Fibroblast of lung (primary cell): ENCODE measurements around the gene GRM8. TPM values are rescaled to one million over a fixed set of nuclear protein-coding genes. Genes with fewer than 3 reads are reported as not detected.

Source experiments
- DNase-seq, 2 donors: peaks; one replicate each; pipeline versions ENCODE4 v3.0.0 to v3.0.0-alpha.2; 2010; ENCODE audit warnings: low read depth in 2 of 2
- H2AFZ ChIP-seq: 2 replicates; pipeline ENCODE4 v1.5.1; 2012; ENCODE audit warnings: low read length, control low read depth, inconsistent platforms
- H3K27ac ChIP-seq: 2 replicates; pipeline ENCODE4 v1.5.1; 2011; ENCODE audit warnings: low read length, control low read depth; ENCODE audit not compliant: insufficient read depth
- H3K27me3 ChIP-seq: 2 replicates; pipeline ENCODE4 v1.5.1; 2011; ENCODE audit warnings: mild to moderate bottlenecking, low read length; ENCODE audit not compliant: control insufficient read depth, insufficient read depth
- H3K36me3 ChIP-seq: 2 replicates; pipeline ENCODE4 v1.5.1; 2011; ENCODE audit warnings: low read length; ENCODE audit not compliant: control insufficient read depth, insufficient read depth
- H3K4me1 ChIP-seq: 2 replicates; pipeline ENCODE4 v1.5.1; 2011; ENCODE audit warnings: low read length; ENCODE audit not compliant: control insufficient read depth, insufficient read depth; ENCODE audit errors: extremely low read depth
- H3K4me2 ChIP-seq: 2 replicates; pipeline ENCODE4 v1.5.1; 2011; ENCODE audit warnings: low read length, control low read depth; ENCODE audit not compliant: insufficient read depth; ENCODE audit errors: extremely low read depth
- H3K4me3 ChIP-seq, 4 experiments: fragments of 200-600 bp in 1 of 4; sonication (generic) in 1 of 4; replicated peaks in 1 of 4; 2 replicates each; pipeline ENCODE4 v1.5.1; 2011 to 2016; ENCODE audit warnings: low read length in 4 of 4, low read depth in 3 of 4, mild to moderate bottlenecking in 3 of 4, control low read depth in 2 of 4, inconsistent platforms in 1 of 4, mixed read lengths in 1 of 4; ENCODE audit not compliant: insufficient read depth in 1 of 4; ENCODE audit errors: control extremely low read depth in 1 of 4
- H3K79me2 ChIP-seq: 2 replicates; pipeline ENCODE4 v1.5.1; 2012; ENCODE audit warnings: mild to moderate bottlenecking, low read length, inconsistent platforms; ENCODE audit not compliant: control insufficient read depth, insufficient read depth
- H3K9ac ChIP-seq: 2 replicates; pipeline ENCODE4 v1.5.1; 2011; ENCODE audit warnings: mild to moderate bottlenecking, low read length, control low read depth; ENCODE audit not compliant: insufficient read depth
- H3K9me3 ChIP-seq: 2 replicates; pipeline ENCODE4 v1.5.1; 2012; ENCODE audit warnings: low read depth, low read length; ENCODE audit not compliant: control insufficient read depth, insufficient read depth
- H4K20me1 ChIP-seq: 2 replicates; pipeline ENCODE4 v1.5.1; 2011; ENCODE audit warnings: low read length; ENCODE audit not compliant: control insufficient read depth, insufficient read depth; ENCODE audit errors: extremely low read depth
- CTCF ChIP-seq, 2 donors: IDR thresholded peaks in 1 of 2; conservative IDR thresholded peaks in 1 of 2; 1 replicate in 1 of 2; 2 replicates in 1 of 2; pipeline ENCODE4 v1.5.1; 2011 to 2012; ENCODE audit warnings: low read length in 2 of 2, control low read depth in 1 of 2, inconsistent platforms in 1 of 2, low read depth in 1 of 2, mild to moderate bottlenecking in 1 of 2
- EZH2 ChIP-seq: IDR thresholded peaks from 2 replicates; pipeline ENCODE4 v1.5.1; 2012; ENCODE audit warnings: low read length, control low read depth, mild to moderate bottlenecking; ENCODE audit errors: missing control alignments
- polyA plus RNA-seq, 2 donors: library from polyadenylated mRNA; depleted of rRNA in 1 of 2; stranded (reverse) in 1 of 2; unstranded in 1 of 2; fragments of >200 nt; gene quantifications; 2 replicates each; pipeline ENCODE4 v1.2.1, GENCODE V29; 2011 to 2012; ENCODE audit warnings: missing spikeins in 1 of 2
- total RNA-seq: library from RNA; depleted of rRNA; stranded (reverse); fragments of >200 nt; gene quantifications from 2 replicates; pipeline ENCODE4 v1.2.1, GENCODE V29; 2014

GRM8 gene
- total and polyA plus RNA-seq, 2 donors (not counting 1 experiment from before 2014, with no cell fraction given): not detected

GRCh38 chr7:127154101-127154500, 98.6 kb downstream of the GRM8 start:
- Histone ChIP-seq H3K9ac (no peak overlapping the region), H3K79me2 (no peaks in the 10 kb centered on the region), H3K4me1 (no peaks in the 10 kb centered on the region), H2AFZ (no peak overlapping the region), H3K9me3 (no peaks in the 10 kb centered on the region), H3K4me3 (no peak overlapping the region), H3K36me3 (no peaks in the 10 kb centered on the region), H3K27me3 (no peaks in the 10 kb centered on the region), H3K4me2 (no peak overlapping the region), H4K20me1 (no peaks in the 10 kb centered on the region), H3K27ac (no peak overlapping the region)
- TF ChIP-seq CTCF (conservative IDR thresholded peaks at IDR 0.05 in 1 of 2, IDR thresholded peaks at IDR 0.05 in 1 of 2; ENCODE audit: low read depth in 1 of 2, low read length in 2 of 2) (no peak), EZH2 (no peak)
- no peak for DNase-seq

GRCh38 chr7:127153315-127153714, 99.4 kb downstream of the GRM8 start:
- Histone ChIP-seq H3K4me3 (no peak overlapping the region), H3K4me1 (no peaks in the 10 kb centered on the region), H3K4me2 (no peak overlapping the region), H2AFZ (no peak overlapping the region), H4K20me1 (no peaks in the 10 kb centered on the region), H3K79me2 (no peaks in the 10 kb centered on the region), H3K36me3 (no peaks in the 10 kb centered on the region), H3K27ac (no peak overlapping the region), H3K27me3 (no peaks in the 10 kb centered on the region), H3K9ac (no peak overlapping the region), H3K9me3 (no peaks in the 10 kb centered on the region)
- no peak for DNase-seq
- TF ChIP-seq CTCF (conservative IDR thresholded peaks at IDR 0.05 in 1 of 2, IDR thresholded peaks at IDR 0.05 in 1 of 2; ENCODE audit: low read depth in 1 of 2, low read length in 2 of 2): no peak
- no peak for TF ChIP-seq EZH2

GRCh38 chr7:127152423-127152822, 100.3 kb downstream of the GRM8 start:
- H3K4me2 ChIP-seq: no peak overlapping the region
- H2AFZ ChIP-seq: no peak overlapping the region
- no peak overlapping the region for H3K9ac ChIP-seq
- no peaks in the 10 kb centered on the region for H4K20me1 ChIP-seq
- no peak overlapping the region for H3K4me3 ChIP-seq
- no peak for DNase-seq
- H3K4me1 ChIP-seq: no peaks in the 10 kb centered on the region
- TF ChIP-seq EZH2 (no peak), CTCF (conservative IDR thresholded peaks at IDR 0.05 in 1 of 2, IDR thresholded peaks at IDR 0.05 in 1 of 2; ENCODE audit: low read depth in 1 of 2, low read length in 2 of 2) (no peak)
- H3K9me3 ChIP-seq: no peaks in the 10 kb centered on the region
- H3K27me3 ChIP-seq: no peaks in the 10 kb centered on the region
- no peaks in the 10 kb centered on the region for H3K79me2 ChIP-seq
- no peaks in the 10 kb centered on the region for H3K36me3 ChIP-seq
- H3K27ac ChIP-seq: no peak overlapping the region
